ENCODE data around the gene CCDC188. TPM values are rescaled to one million over a fixed set of nuclear protein-coding genes. Genes with fewer than 3 reads are reported as not detected.

CCDC188 gene
- total RNA-seq, 2 experiments from 2014 or later: not detected

- POLR2A ChIA-PET: no interaction called here
- CTCF ChIA-PET: interaction anchor here (1.4 kb wide), 1 partner anchor 9 kb away, joined by 3 read pairs; no protein-coding TSS in a partner anchor
These were observed 35.5 kb upstream of the CCDC188 start for GRCh38 chr22:20186183-20186870.

GRCh38 chr22:20185750-20186149 lies 34.9 kb upstream of the CCDC188 start:
- ChIA-PET POLR2A (no interaction called here), CTCF (interaction anchor here (1.4 kb wide), 1 partner anchor 10 kb away, joined by 3 read pairs; no protein-coding TSS in a partner anchor)

GRCh38 chr22:20184501-20185165 lies 33.8 kb upstream of the CCDC188 start:
- ChIA-PET CTCF (no interaction called here), POLR2A (no interaction called here)

- ChIA-PET POLR2A (no interaction called here), CTCF (no interaction called here)
These were observed 33.0 kb upstream of the CCDC188 start for GRCh38 chr22:20183823-20184222.

- ChIA-PET CTCF (no interaction called here), POLR2A (no interaction called here)
These were observed 32.2 kb upstream of the CCDC188 start for GRCh38 chr22:20183101-20183500.

- POLR2A ChIA-PET: no interaction called here
- CTCF ChIA-PET: no interaction called here
These were observed 31.5 kb upstream of the CCDC188 start for GRCh38 chr22:20182365-20182764.

GRCh38 chr22:20181884-20182236 lies 31.0 kb upstream of the CCDC188 start:
- ChIA-PET POLR2A (no interaction called here), CTCF (no interaction called here)

GRCh38 chr22:20181194-20181883 lies 30.5 kb upstream of the CCDC188 start:
- CTCF ChIA-PET: no interaction called here
- POLR2A ChIA-PET: no interaction called here

GRCh38 chr22:20180640-20181039 lies 29.8 kb upstream of the CCDC188 start:
- ChIA-PET POLR2A (no interaction called here), CTCF (no interaction called here)

GRCh38 chr22:20180245-20180630 lies 29.4 kb upstream of the CCDC188 start:
- CTCF ChIA-PET: no interaction called here

GRCh38 chr22:20179455-20180244 lies 28.8 kb upstream of the CCDC188 start:
- POLR2A ChIA-PET: no interaction called here

More at GRCh38 chr22:20180245-20180630, 29.4 kb upstream of the CCDC188 start:
- POLR2A ChIA-PET: no interaction called here

GRCh38 chr22:20178915-20179227 lies 28.0 kb upstream of the CCDC188 start:
- CTCF ChIA-PET: no interaction called here

More at GRCh38 chr22:20179455-20180244, 28.8 kb upstream of the CCDC188 start:
- CTCF ChIA-PET: no interaction called here

GRCh38 chr22:20178075-20178914 lies 27.4 kb upstream of the CCDC188 start:
- ChIA-PET POLR2A (no interaction called here), CTCF (no interaction called here)

More at GRCh38 chr22:20178915-20179227, 28.0 kb upstream of the CCDC188 start:
- POLR2A ChIA-PET: no interaction called here

- POLR2A ChIA-PET: no interaction called here
- CTCF ChIA-PET: interaction anchor here (1.0 kb wide), 1 partner anchor 20 kb away, joined by 4 read pairs; no protein-coding TSS in a partner anchor
These were observed 26.5 kb upstream of the CCDC188 start for GRCh38 chr22:20177217-20177911.

- POLR2A ChIA-PET: no interaction called here
These were observed 25.7 kb upstream of the CCDC188 start for GRCh38 chr22:20176421-20177085.

GRCh38 chr22:20175597-20175900 lies 24.7 kb upstream of the CCDC188 start:
- POLR2A ChIA-PET: no interaction called here
- CTCF ChIA-PET: interaction anchor here (1.2 kb wide), 1 partner anchor 116 kb away, joined by 3 read pairs; no protein-coding TSS in a partner anchor

More at GRCh38 chr22:20176421-20177085, 25.7 kb upstream of the CCDC188 start:
- CTCF ChIA-PET: interaction anchor here (1.0 to 1.2 kb wide), 2 partner anchors 20 to 115 kb away, joined by 3 to 4 read pairs; no protein-coding TSS in a partner anchor

- ChIA-PET POLR2A (no interaction called here), CTCF (interaction anchor here (1.2 kb wide), 1 partner anchor 117 kb away, joined by 3 read pairs; no protein-coding TSS in a partner anchor)
These were observed 24.1 kb upstream of the CCDC188 start for GRCh38 chr22:20174785-20175596.

GRCh38 chr22:20173772-20174171 lies 22.9 kb upstream of the CCDC188 start:
- POLR2A ChIA-PET: no interaction called here
- CTCF ChIA-PET: no interaction called here
